Embryonic facial prominence (tissue), 1 donor: ENCODE data around the gene SLC25A25.
"Not testable (repeated sequence)": the region's sequence is repeated elsewhere in the genome, so short reads cannot be mapped to it uniquely, and the experiment has no call there.

Source experiments
- DNase-seq: peaks from one replicate; pipeline ENCODE4 v3.0.0-alpha.2; 2016; ENCODE audit errors: extremely low spot score

The SLC25A25 gene

DNA sequence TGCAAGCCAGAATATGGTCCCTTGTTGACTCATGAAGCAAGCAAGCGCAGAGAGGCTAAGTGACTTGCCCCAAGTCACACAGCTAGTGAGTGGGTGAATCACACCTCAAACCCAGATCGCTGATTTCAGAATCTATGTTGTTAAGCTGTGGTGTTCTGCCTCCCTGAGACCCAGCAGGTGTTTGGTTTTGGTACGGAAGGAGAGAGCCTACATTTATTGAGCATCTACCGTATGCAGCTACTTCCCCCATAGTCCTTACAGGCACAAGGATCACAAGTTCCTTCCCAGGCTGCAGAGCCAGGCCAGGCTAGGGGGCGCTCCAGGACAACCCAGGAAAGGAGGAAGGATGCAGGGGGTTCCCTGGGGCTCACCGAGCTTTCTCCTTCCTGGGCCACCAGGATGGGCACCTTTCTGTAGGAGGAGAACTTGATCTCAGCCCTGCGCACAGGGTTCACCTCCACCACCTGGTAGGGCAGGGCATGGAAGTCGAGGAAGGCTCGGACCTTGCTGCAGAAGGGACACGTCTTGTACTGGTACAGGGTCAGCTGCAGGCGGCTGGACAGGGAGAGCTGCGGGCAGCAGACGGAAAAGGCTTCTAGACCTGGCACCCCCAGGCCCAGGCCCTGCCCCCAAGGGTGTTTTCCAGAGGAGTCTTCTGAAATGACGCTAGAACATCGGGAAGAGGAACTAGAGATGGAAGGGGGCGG, 57.0 kb downstream of the SLC25A25 start:
- no peak for DNase-seq

DNA sequence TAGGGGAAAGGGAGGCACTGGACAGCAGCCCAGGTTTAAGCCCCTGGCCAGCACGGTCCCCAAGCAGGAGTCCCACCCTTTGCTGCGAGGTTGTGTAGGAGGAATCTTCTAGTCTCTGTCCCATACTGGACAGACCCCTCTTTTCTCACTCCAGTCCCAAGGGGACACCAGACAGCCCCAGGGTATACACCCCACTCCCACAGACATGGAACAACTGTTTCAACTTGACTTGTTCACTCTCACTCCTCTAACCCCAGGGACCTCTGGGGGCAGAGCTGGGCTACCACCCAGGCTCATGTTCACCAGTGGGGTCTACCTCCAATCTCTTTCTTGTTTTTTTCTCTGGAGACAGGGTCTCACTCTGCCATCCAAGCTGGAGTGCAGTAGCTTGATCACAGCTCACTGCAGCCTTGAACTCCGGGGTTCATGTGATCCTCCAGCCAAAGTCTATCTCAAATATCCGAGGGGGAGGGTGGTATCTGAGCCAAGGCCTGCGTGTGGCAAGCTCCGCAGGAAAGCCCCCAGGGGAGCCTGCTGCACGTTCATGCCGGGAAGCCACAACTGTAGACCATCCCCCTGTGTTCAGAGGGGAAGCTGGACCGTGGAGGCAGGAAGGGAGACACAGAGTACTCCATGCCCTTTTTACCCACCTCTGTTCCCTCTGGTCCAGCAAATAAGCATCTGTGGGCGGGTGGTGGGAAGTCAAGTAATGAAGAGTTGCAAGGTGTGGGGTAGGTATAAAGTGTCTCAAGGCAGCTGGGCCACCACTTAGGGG, 57.7 kb downstream of the SLC25A25 start:
- DNase-seq, result no peak

DNA sequence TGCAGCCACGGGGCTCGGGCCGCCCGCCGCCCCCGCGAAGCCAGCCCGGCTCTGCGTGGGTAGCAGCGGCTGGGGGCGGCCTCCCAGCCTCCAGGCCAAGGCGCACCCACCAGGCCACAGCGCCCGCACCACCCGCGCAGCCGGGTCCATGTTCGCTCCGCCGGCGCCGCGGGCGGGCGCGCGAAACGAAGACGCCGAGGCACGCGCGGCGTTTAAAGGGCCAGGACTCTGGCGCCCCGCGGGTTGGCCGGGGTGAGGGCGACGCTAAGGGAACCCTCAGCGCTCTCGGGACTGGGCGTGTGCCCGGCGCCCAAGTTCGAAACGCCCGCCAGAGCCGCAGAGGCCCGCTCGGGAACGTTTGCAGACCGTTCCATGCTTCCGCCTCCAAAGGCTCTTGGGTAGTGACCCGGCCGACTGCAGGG, 59.5 kb downstream of the SLC25A25 start, which contains the start of gene PTGES2:
TSS of gene PTGES2 (minus strand) at position 162 of the 422 bp plus-strand sequence. CDS start at position 150, 12 bp downstream.
- no peak for DNase-seq

DNA sequence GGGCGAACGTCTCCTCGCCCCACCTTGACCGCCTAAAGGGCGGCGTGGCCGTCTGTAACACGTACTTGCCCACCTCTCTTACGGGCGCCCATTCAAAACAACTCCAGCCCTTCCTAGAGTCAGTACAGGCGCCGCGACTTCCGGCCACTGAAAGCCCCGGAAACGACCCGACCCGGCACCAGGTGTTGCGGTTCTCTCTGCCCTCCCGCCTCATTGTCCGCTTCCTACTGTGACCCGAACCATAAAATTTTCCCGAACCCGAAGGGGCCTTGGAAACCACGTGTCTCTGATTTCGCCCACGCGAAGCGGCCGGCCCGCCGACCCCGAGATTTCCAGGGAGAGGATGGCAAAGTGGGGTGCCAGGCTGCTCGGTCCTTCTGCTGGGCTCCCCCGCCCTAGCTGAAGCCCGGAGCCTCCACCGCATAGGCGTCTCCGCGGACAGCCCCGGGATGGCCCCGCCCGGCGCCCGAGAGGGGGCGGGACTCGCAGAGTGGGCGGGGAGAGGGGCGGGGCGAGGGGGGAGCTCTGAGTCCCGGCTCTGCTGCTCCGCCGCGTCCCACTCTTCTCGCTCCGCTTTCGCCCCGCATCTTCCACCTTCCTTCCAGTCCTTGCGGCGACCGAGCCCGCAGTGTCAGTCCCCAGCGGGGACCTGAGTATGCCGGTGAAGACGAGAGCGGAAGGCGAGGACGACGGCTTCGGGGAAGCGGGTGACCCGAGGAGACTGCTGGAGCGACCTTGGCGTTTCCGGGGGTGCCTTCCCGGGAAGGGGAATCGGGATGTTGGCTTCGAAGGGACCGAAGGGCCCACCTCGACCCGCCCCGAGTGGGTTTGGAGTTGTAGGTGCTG, 60.2 kb downstream of the SLC25A25 start:
- DNase-seq, result peak; percentile 78

DNA sequence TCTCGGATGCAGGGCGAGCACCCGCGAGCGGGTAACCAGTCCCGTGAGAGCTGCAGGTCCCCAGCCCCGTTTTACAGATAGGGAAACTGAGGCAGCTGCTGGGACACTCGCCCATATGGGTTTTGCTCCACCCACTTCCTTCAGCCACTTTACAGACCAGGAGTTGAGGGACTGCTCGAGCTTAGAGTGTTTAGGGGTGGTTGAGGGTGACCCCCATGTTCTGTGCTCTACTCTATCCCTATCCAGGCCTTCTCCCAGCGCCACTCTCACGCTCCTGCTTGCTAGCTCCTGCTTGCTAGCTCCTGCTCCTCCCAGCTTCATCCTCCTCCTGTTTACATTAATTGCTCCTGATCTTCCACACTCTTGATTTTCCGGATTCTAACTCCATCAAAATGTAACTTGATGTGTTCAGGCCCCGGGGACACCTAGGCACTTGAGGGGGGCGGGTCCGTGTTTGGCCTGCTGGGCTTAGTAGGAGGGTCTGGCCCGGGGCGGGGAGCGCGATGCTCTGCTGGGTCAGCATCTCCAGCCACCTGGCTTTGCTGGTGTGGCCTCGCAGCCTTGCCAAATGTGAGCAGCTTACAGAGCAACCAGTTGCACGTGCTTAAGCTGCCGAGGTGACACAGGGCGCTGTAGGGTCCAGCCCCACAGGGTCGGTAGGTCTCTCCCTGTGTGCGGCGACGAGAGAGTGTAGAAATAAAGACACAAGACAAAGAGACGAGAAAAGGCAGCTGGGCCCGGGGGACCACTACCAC, 61.0 kb downstream of the SLC25A25 start:
- DNase-seq, result no peak

DNA sequence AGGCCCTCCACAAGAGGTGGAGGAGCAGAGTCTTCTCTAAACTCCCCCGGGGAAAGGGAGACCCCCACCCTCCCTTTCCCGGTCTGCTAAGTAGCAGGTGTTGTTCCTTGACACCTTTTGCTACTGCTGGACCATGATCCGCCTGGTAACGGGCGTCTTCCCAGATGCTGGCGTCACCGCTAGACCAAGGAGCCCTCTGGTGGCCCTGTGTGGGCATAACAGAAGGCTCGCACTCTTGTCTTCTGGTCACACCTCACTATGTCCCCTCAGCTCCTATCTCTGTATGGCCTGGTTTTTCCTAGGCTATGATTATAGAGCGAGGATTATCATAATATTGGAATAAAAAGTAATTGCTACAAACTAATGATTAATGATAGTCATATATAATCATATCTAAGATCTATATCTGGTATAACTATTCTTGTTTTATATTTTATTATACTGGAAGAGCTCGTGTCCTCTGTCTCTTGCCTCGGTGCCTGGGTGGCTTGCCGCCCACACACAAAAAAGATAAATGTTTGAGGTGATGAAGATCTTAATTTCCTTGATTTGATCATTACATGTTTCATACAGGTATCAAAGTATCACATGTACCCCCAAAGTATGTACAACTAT, 62.1 kb downstream of the SLC25A25 start:
- not testable (repeated sequence) for DNase-seq

DNA sequence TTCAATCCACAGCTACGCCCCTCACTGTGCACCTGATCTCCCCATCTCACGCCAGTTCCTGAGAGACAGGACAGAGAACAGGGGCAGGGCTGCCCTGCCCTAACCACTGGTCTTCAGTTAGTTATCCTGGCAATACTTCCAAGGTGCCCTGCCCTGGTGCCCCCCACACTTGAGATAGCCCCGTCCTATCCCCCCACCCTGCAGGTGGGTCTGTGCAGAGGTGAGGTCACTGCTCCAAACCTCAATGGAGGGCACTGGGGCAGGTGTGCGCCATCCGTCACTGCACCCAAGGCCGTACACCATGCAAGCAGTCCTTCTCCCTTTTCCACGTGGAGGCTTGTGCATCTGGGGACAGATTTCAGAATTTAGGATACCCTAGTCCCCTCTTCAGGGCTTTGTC, 62.6 kb downstream of the SLC25A25 start:
- DNase-seq, result not testable (repeated sequence)

DNA sequence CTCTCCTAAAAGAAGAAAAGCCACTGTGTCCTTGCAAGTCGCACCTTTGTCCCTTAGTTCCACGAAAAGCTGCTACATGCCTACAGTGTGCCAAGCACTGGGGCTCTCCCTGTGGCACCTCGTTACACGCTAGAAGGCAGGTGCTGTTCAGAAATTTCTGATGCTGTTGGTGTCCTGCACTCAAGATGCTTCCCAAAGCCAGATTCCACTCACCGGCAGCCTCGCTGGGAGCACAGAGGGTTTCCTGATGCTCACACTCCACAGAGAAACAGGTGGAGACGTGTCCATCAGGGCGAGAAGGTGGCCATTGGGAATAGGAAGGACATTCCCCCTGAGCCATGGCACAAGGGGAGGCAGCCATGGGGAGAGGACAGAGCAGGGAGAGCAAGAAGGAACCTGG, 63.3 kb downstream of the SLC25A25 start:
- not testable (repeated sequence) for DNase-seq

DNA sequence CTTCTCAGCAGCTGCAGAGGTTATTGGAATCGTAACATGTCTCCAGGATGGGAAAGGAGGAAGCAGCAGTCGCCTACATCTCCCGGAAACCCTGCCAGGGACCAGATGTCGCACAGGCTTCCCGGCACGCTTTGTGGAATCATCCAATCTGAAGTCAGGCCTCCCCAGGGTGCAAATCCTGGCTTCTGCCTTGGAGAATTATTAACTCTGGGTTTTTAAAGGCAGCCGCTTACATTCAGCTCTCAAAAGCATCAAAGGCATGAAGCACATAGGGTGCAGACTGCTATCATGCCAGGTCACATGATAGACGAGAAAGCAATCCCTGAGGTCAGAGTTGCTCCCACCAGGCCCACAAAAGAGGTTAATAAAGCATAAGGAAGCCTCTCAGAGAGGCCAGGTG, 64.1 kb downstream of the SLC25A25 start:
- DNase-seq, result not testable (repeated sequence)

DNA sequence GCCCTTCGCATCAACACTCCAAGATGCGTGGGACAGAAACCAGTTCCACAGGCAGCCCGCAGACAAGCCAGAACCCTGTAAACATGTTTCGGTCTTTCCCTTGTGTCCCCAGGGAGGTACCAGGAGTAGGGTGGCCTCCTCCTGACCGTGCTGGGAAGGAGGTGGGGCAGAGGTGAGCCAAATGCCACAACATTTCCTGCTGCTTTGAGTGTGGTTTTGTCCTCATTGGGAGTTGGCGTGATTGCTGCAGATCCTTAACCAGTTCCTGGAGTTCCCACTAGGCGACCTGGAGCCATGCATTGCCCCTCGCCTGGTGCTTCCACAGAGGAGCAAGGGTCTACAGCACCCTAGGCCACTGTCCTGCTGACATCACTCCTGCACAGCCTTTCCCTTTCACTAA, 67.5 kb downstream of the SLC25A25 start:
- DNase-seq, result not testable (repeated sequence)

DNA sequence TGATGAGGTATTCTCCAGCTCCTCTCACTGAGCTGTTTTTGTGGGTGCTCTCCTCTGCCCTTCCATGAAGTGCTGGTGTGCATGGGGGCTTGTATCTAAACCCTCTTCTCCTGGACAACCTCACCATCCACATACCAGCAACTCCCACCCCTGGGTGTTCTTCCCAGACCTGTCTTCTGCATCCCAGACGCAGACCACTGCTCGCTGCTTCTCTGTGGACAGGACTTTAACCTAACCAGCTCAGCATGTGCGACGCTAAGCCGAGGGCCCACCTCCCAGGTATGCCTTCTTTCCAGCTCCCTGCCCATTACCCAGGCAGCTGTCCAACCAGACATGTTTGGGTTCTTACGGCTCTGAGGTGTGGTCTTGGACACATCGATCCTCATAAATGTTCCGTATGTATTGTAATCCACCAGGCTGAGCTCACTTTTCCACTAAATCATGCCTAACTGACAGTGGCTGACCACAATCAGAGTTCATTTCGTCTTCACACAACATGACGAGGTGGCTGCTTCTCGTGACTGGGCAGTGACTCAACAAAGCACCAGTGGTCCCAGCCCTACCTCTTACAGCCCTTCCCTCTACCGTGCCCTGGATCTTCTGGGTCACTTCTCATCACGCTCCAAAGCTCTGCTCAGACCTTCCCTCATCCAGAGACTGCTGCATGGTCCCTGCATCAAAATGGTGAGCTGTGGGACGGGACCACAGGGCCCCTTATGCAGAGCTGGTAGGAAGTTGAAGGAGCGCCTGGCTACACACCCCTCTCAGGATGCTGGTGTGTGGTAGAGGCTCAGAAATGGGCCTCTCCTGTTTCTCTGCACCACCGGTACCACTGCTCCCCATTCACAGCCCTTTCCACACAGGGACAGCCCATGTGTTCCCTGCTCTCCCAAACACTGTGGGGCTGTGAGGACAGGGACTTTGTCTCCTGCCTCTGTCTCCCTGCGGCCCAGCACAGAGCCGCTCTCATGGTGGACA, 69.1 kb downstream of the SLC25A25 start:
- DNase-seq, result no peak

DNA sequence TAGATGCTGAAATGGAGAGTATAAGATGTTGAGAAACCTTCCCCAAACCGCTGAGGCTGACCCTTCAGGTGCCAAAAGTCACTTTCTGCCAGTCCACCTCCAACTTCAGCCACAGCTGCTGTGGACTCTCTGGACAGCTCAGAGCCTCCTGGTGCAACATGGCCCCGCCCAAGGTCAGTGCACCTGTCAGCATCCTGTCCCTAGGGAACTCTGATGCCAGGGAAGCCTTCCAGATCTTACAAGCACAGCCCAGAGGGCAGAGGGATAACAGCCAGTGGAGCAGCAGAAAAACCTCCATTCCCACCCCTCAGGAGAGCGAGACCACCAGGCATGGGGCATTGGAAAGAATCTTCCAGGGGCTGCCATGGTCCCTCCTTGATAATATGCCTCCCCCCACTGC, 70.0 kb downstream of the SLC25A25 start:
- DNase-seq, result no peak

DNA sequence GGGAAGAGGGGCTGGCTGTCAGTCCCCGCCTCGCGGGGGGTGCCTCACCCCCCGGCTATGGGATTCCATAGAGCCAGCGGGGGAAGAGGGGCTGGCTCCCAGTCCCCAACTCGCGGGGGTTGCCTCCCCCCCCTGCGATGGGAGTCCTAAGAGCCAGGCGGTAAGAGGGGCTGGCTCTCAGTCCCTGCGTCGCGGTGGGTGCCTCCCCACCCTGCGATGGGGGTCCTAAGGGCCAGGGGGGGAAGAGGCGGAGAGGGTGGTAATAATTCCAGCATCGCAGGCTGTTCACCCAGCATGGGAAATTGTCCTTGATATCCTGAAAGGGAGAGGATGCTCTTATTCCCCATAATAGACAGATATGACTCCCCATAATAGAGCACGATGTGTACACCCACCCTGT, 71.6 kb downstream of the SLC25A25 start:
- DNase-seq, result no peak

DNA sequence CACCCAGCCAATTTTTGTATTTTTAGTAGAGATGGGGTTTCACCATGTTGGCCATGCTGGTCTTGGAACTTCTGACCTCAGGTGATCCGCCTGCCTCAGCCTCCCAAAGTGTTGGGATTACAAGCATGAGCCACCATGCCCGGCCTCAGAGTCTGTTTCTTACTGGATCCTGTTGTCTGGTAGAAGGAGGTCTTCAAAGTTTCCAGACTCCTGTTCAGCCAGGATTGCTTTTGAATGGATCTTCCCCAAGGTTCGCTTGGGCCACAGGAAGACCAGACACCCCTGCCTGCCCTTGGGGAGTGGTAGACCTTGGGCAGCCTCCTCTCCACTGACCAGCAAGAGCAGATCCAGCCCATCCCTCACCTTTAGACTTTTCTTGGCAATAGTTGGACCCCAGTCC, 73.6 kb downstream of the SLC25A25 start:
- no peak for DNase-seq

DNA sequence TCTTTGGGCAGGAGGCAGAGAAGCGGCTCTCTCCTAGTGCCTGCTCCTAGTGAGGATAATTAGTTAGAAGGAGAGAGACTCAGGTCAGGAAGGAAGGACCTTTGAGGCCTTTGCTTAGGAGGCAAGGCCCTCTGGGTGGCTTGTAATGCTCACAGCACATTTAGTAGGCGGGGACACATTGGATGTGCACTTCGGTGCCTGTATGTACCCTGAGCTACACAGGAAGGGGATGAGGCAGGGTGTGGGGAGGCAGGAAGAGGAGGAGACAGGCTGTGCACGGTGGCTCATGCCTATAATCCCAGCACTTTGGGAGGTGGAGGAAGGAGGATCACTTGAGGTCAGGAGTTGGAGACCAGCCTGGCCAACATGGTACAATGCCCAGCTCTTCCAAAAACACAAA, 74.0 kb downstream of the SLC25A25 start:
- no peak for DNase-seq

DNA sequence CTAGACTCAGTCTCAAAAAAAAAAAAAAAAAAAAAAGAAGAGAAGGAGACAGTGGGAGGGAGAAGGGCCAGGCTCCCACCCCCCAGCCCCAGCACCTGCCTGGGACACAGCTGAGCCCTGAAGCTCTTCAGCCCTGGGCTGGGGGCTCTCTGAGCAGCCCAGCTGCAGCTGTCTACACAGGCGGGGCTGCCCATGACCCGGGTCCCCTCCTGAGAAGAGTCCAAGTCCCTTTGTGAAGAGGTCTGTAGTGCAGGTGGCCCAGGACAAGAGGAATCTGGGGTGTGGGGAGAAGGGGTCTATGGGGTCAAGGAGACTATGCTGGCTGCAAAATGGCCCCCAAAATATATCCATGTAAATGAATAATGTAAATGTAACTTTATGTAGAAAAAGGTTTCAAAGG, 74.6 kb downstream of the SLC25A25 start:
- no peak for DNase-seq

DNA sequence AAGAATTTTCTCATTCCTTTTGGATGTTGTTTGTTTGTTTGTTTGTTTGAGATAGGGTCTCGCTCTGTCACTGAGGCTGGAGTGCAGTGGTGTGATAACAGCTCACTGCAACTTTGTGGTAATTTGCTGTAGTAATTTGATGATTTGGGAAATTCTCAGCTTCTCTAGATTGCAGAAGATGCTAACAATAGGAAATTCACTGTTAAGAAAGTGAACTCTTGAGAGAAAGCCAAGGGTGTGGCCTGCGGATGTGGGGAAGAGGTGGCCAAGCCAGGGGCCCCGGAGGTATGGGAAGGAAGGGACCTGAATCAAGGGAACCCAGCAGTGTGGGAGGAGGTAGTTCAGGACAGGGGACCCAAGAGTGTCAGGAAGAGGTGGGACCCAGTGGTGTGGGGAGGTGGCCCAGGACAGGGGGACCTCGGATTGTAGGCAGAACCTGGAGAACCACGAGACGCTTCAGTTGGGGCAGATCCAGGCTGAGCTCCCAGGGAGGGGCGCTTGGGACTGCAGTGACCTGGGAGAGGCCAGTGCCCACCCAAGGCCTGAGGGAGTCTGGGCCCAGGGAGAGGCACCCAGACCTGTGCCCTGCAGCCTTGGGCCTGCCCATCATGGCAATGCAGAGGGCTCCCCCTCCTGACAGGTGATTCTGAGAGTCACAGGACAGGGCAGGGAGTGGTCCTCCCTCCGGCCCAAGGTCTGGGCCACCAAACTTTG, 75.7 kb downstream of the SLC25A25 start:
- no peak for DNase-seq

DNA sequence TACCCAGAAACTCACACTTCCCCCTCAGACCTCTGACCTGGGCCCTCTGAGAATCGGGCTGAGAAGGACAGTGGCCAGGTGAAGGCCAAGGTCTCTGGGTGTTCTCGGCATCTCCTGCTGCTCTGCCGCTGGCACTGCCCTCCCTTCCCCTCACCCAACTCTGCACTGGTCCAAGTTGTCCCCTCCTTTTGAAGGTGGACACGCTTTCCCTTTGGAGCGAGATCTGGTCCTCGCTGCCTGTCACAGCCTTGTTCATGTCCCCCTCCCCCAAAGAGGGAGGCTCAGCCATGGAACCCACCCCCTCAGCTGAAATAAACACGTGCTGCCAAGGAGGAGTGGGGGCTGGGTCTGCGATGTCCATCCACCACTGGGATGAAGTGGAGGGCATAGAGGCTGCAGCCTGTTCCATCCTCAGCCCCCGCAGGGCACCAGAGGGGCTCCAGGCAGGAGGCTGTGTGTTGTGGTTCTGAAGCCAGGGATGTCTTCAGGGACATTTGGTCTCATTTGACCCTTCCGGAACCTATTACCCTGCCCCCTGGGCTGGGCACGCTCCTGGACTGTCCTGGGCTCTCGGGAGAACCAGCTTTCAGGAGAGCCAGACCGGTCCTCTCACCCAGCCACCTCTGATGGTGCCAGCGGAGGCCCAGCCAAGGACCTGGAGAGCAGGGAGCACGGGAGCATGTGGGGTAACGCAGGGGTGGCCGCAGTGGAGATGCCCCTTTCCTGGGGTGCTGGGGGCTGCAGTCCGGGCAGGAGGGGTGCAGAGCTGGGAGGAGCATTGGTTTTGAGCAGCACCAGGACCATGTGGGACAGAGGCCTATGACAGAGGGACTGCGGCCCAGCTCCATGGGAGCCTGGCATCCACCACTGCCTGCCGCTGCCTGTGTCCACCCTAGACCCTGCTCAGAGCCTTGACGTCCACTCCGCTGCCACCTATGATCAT, 76.5 kb downstream of the SLC25A25 start:
- DNase-seq, result no peak
